SHP77 treated with DMSO at 0.1 percent for 48 hours (cell line): ENCODE results near the gene TERB2.
"Not testable (repeated sequence)": the region's sequence is repeated elsewhere in the genome, so short reads cannot be mapped to it uniquely, and the experiment has no call there.

Source experiments
- DNase-seq: peaks from one replicate; lab custom pipeline; 2025; lab: John Stamatoyannopoulos, UW

TERB2 gene

DNA sequence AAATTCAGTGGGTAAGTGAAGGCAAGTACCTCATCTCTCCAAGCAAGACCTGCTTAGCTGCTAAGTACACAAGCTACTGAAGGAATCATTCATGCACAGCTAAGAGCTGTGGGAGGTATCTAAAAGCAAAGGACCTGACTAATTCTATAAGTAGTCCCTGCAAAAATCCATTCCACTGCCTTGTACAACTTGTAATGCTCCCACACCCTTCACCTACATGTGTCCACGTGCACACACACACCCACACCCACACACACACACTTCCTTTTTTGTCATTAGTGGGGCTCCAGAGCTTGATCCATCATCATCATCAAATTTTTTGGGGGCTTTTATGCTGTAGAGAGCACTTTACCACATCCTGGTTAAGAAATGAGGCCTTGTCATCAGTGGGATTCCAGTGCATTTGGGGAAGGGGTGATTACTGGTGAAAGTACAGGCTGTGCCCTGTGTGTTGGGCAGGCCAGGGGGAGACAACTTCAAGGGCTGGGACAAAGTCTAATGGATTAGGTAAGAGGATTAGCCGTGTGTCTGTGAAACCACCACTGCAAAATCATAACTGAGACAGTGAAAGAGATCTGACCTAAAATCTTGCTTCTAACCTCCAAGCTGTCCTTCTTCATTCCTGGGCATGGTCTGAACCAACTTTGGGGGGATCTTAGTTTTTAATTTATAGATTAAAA is 47.4 kb downstream of the TERB2 start:
- DNase-seq = not testable (repeated sequence)

DNA sequence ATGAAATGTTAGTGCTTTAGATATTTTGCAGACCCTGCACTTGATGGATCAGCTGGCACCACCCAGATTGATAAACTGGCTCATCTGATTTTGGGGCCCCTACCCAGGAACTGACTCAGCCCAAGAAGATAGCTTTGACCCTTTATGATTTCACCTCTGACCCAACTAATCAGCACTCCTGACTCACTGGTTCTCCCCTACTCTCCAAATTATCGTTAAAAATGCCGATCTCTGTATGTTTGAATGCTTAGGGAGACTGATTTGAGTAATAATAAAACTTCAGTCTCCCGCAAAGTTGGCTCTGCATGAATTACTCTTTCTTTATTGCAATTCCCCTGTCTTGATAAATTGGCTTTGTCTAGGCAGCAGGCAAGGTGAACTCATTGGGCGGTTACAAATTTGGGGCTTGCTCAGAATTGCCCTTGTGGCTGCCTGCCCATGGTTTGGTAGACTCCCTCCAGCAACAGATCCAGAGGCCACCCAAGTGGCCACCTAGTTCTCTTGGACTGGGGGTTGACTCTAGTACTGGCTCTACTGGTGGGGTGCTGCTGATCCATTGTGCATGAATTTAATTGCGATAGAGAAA is 48.2 kb downstream of the TERB2 start:
- DNase-seq = not testable (repeated sequence)

DNA sequence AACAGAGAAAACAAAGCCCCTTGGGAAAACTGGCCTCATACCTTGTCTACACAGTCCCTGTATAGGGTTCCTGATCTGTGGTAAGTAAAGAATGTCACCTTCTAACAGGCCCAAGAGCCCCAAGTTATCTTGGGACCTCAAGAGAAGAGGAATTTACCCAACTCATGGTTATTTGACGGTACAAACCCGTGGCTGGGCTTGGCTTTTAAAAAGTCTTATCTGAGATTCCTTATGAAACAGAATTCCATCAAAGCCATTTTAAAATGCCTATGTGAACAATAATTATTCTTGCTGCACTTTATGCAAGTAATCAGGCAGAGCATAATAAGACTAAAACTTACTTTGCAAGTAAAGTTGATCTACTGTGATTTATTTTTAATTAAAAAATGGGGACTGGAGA is 52.6 kb downstream of the TERB2 start:
- DNase-seq = no peak

GRCh38 chr15:45015114-45015513 is 58.6 kb downstream of the TERB2 start:
- DNase-seq = not testable (repeated sequence)

GRCh38 chr15:45020222-45020900 is 63.9 kb downstream of the TERB2 start:
- not testable (repeated sequence) for DNase-seq

DNA sequence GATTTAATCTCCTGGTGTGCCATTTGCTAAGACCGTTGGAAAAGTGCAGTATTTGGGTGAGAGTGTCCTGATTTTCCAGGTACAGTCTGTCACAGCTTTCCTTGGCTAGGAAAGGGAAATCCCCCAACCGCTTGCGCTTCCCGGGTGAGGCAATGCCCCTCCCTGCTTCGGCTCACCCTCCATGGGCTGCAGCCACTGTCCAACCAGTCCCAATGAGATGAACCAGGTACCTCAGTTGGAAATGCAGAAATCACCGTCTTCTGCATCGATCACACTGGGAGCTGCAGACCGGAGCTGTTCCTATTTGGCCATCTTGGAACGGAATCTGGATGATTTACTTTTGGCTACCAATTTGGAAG is 64.4 kb downstream of the TERB2 start:
- not testable (repeated sequence) for DNase-seq

GRCh38 chr15:45021348-45021747 is 64.9 kb downstream of the TERB2 start:
- DNase-seq = no peak

- DNase-seq = peak; percentile 64
Observed at GRCh38 chr15:45022871-45023658, 66.6 kb downstream of the TERB2 start, which contains the start of gene SORD. Gene SORD (plus strand): TSS chr15:45023195. CDS start chr15:45023284, 89 bp downstream.

DNA sequence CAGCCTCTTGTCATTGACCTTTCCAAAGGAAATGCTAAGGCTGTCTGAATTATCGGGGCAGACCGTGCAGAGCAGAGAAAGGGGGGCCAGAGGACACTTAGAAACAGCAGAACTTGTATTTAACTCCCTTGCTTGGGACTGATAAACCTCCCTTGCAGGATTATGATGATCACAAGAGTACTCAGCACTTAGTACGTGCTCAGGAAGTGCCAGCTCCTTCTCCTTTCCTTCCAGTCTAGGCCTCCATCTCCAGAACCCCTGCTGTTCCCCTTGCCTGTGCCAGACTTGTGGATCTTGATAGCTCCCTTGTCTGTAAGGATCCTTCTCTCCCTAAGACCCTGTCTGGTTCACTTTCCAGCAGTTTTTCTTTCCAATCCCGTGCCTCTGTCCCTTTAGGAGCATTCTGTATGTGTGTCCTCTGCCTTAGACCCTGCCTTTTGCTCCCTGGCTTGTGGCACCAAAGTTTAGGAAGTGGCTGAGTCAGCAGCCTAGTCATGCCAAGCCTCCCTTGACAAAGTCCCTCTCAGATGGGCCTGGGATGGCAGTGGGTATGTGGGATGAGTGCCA is 67.3 kb downstream of the TERB2 start:
- DNase-seq = no peak

DNA sequence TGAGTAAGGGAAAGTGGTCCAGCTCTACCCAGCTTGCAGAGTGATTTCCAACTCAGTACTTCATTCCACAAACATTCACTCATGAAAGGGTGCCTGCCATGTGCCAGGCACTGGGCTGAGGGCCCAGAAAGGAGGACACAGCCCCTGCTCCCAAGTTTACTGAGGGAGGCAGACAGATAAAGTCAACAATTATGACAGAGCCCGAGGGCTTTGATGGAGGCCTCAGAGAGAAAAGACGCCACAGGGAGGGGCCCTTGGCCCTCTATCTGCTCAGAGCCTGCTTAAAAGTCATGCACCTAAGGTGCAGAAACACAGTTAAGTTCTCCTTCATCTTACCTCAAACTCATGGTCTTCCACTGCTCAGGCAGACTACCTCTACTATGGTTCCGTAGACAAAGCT is 68.2 kb downstream of the TERB2 start:
- not testable (repeated sequence) for DNase-seq

DNA sequence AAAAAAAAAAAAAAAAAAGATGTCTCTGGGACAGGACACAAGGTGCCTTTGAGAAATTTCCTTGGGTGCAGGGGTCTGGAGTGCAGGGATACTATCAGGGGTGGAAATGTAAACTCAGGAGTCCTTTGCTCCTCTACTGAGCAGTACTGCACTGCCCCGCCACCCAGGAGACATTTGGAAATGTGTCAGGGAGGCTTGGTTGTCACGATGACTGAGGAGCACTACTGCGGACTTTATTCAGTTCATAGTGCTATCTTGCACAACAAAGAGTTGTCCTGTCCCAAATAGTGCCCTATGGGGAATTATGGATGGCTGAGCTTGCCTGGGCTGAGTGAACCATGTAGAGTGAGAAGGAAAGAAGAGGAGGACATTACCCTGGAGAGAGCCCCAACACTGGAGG is 69.1 kb downstream of the TERB2 start:
- not testable (repeated sequence) for DNase-seq

DNA sequence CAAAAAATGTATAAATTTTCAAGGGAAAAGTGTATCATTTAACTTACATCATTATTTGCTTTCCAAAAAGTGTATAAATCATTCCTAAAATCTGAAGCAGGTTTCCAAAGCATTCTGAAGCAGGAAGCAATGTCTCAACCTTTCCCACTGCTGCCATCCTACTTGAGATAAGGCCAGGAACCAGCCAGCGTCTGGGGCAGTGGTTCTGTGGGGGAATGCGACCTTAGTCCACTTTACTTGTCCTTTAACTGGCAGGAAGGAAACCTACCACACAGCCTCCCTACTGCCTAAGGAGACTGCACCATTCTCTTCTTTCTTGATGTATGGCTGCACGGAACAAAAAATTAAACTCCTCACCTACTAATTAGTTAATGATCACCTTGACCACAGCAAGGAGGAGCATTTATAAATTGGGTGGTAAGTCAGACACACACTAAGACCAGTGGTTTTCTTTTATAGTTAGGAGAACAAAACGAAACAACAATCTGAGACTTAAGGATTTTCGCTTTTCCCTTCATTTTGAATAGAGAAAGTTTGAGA is 70.2 kb downstream of the TERB2 start:
- no peak for DNase-seq

GRCh38 chr15:45027220-45027619 is 70.7 kb downstream of the TERB2 start:
- no peak for DNase-seq
